GM23338 (cell line): Measurements from ENCODE around the gene PARL. TPM values are rescaled to one million over a fixed set of nuclear protein-coding genes. Genes with fewer than 3 reads are reported as not detected.

Source experiments
- ATAC-seq: fragments of 200-7000 bp; cut with Tn5 transposase; 3 replicates; pipeline ENCODE4 v1.9.1; 2020
- DNase-seq: peaks from one replicate; pipeline ENCODE4 v3.0.0-alpha.2; 2015; ENCODE audit warnings: low spot score
- H2AFZ ChIP-seq: fragments of 200-600 bp; sonication (generic); 2 replicates; pipeline ENCODE4 v1.8.0; 2016; ENCODE audit warnings: antibody characterized with exemption, mild to moderate bottlenecking, moderate library complexity
- H3F3A ChIP-seq: fragments of 200-600 bp; sonication (generic); replicated peaks from 2 replicates; pipeline ENCODE4 v1.8.0; 2017; ENCODE audit warnings: antibody characterized with exemption, mixed run types, low read depth
- H3K27ac ChIP-seq: fragments of 200-600 bp; sonication (generic); 2 replicates; pipeline ENCODE4 v1.6.1; 2016; ENCODE audit warnings: low read depth
- H3K27me3 ChIP-seq: fragments of 200-600 bp; sonication (generic); 2 replicates; pipeline ENCODE4 v1.8.0; 2016; ENCODE audit warnings: mild to moderate bottlenecking, mixed run types, moderate library complexity; ENCODE audit not compliant: insufficient read depth
- H3K36me3 ChIP-seq: fragments of 200-600 bp; sonication (generic); 2 replicates; pipeline ENCODE4 v1.8.0; 2016; ENCODE audit warnings: mild to moderate bottlenecking; ENCODE audit not compliant: insufficient read depth
- H3K4me1 ChIP-seq: fragments of 200-600 bp; sonication (generic); 2 replicates; pipeline ENCODE4 v1.8.0; 2016; ENCODE audit warnings: mild to moderate bottlenecking, moderate library complexity; ENCODE audit not compliant: insufficient read depth
- H3K4me2 ChIP-seq: fragments of 200-600 bp; sonication (generic); 2 replicates; pipeline ENCODE4 v1.7.1; 2017; ENCODE audit warnings: mixed run types
- H3K4me3 ChIP-seq: fragments of 200-600 bp; sonication (generic); 2 replicates; pipeline ENCODE4 v1.6.1; 2016; ENCODE audit warnings: mixed run types
- H3K79me2 ChIP-seq: fragments of 200-600 bp; sonication (generic); replicated peaks from 2 replicates; pipeline ENCODE4 v1.8.0; 2017; ENCODE audit warnings: mild to moderate bottlenecking; ENCODE audit not compliant: insufficient read depth
- H3K9me2 ChIP-seq: fragments of 200-600 bp; sonication (generic); 2 replicates; pipeline ENCODE4 v1.8.0; 2017; ENCODE audit not compliant: insufficient read depth
- H4K20me1 ChIP-seq: fragments of 200-600 bp; sonication (generic); replicated peaks from 2 replicates; pipeline ENCODE4 v1.8.0; 2017; ENCODE audit warnings: mild to moderate bottlenecking; ENCODE audit not compliant: insufficient read depth
- H3K27ac Mint-ChIP-seq: 2 replicates; pipeline ENCODE4 v1.8.0; 2020; ENCODE audit warnings: inconsistent platforms, mild to moderate bottlenecking, moderate library complexity, mixed read lengths
- H3K27me3 Mint-ChIP-seq: 3 replicates; pipeline ENCODE4 v1.8.0; 2022; ENCODE audit warnings: low read depth, mild to moderate bottlenecking, moderate library complexity, mixed read lengths, inconsistent platforms; ENCODE audit not compliant: insufficient read depth, poor library complexity
- H3K36me3 Mint-ChIP-seq: 3 replicates; pipeline ENCODE4 v1.8.0; 2021; ENCODE audit warnings: low read depth, mild to moderate bottlenecking, inconsistent platforms, moderate library complexity, mixed read lengths
- H3K4me1 Mint-ChIP-seq: 3 replicates; pipeline ENCODE4 v1.8.0; 2020; ENCODE audit warnings: mild to moderate bottlenecking, inconsistent platforms, mixed read lengths
- H3K4me3 Mint-ChIP-seq: 3 replicates; pipeline ENCODE4 v1.8.0; 2021; ENCODE audit warnings: moderate library complexity, mild to moderate bottlenecking, inconsistent platforms, mixed read lengths
- H3K9me3 Mint-ChIP-seq: 3 replicates; pipeline ENCODE4 v1.8.0; 2020; ENCODE audit warnings: moderate library complexity, mild to moderate bottlenecking, inconsistent platforms, mixed read lengths
- CREB1 ChIP-seq: fragments of 250-450 bp; sonication (Bioruptor Pico); IDR thresholded peaks from 2 replicates; pipeline ENCODE4 v1.5.0; 2020; ENCODE audit warnings: low read depth, mild to moderate bottlenecking, moderate library complexity
- EZH2 ChIP-seq: fragments of 200-600 bp; sonication (generic); IDR thresholded peaks from one replicate; pipeline ENCODE4 v1.8.0; 2017; ENCODE audit warnings: antibody characterized with exemption, mild to moderate bottlenecking, low read depth; ENCODE audit not compliant: unreplicated experiment
- EZH2phosphoT487 ChIP-seq: fragments of 200-600 bp; sonication (generic); IDR thresholded peaks from one replicate; pipeline ENCODE4 v1.8.1; 2018; ENCODE audit warnings: antibody characterized with exemption; ENCODE audit not compliant: unreplicated experiment
- JUNB ChIP-seq: IDR thresholded peaks from one replicate; pipeline ENCODE4 v1.6.1; 2016; ENCODE audit warnings: antibody characterized with exemption; ENCODE audit not compliant: unreplicated experiment
- NANOG ChIP-seq: IDR thresholded peaks from 2 replicates; pipeline ENCODE4 v1.6.1; 2016; ENCODE audit warnings: antibody characterized with exemption, borderline replicate concordance
- POLR2AphosphoS5 ChIP-seq: IDR thresholded peaks from 2 replicates; pipeline ENCODE4 v1.6.1; 2016; ENCODE audit warnings: antibody characterized with exemption, low read depth
- STAT1 ChIP-seq: IDR thresholded peaks from one replicate; pipeline ENCODE4 v1.6.1; 2016; ENCODE audit warnings: antibody characterized with exemption; ENCODE audit not compliant: unreplicated experiment
- ZNF331 ChIP-seq: fragments of 250-450 bp; sonication (Bioruptor Pico); IDR thresholded peaks from 2 replicates; pipeline ENCODE4 v1.5.0; 2020; ENCODE audit warnings: low read depth, mild to moderate bottlenecking, moderate library complexity
- polyA plus RNA-seq: library from polyadenylated mRNA; unstranded; fragments of >200 nt; fragmentation: Nextera tagmentation; extraction: Ambion mirVana; gene quantifications from 2 replicates; pipeline ENCODE4 v1.2.1, GENCODE V29; 2016
- total RNA-seq: library from RNA; depleted of rRNA; stranded (reverse); fragments of >200 nt; shearing (Covaris generic); gene quantifications from 2 replicates; pipeline ENCODE4 v1.2.3, GENCODE V29; 2014
- TF ChIP-seq, protein P1 (sequence below), 2 experiments: fragments of 200-600 bp in 1 of 2; sonication (generic) in 1 of 2; conservative IDR thresholded peaks; 2 replicates each; pipeline versions ENCODE4 v1.5.1 to v1.6.1; 2016 to 2017; ENCODE audit warnings: antibody characterized with exemption in 2 of 2, low read depth in 2 of 2, mild to moderate bottlenecking in 2 of 2, moderate library complexity in 1 of 2
- TF ChIP-seq, protein P2 (sequence below): IDR thresholded peaks from 2 replicates; pipeline ENCODE4 v1.6.1; 2016; ENCODE audit warnings: antibody characterized with exemption
- TF ChIP-seq, protein P3 (sequence below): fragments of 250-450 bp; sonication (Bioruptor Pico); IDR thresholded peaks from 2 replicates; pipeline ENCODE4 v1.5.0; 2020; ENCODE audit warnings: mild to moderate bottlenecking, moderate library complexity

PARL gene
- total and polyA plus RNA-seq, 2 experiments from 2014 or later: 67.5 to 78.7 TPM

DNA sequence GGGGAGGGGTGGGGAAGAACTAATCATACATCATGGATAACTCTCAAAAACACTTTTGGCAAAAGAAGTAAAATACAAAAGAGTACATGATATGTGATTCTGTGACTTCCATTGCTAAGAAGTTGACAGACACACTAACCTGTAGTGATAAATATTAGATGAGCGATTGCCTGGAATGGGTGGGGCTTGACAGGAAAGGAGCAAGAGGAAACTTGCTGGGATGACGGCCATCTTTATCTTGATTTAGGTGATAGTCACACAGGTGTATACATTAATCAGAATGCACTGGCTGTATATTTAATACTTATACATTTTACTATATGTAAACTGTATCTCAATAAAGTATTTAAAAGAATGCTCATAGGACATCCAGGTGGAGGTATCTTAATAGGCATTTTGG is 13.1 kb downstream of the PARL start:
- H3K27ac ChIP-seq: no peak overlapping the region
- H3K79me2 ChIP-seq: peaks cover 88% of the 10 kb centered on the region
- no peaks in the 10 kb centered on the region for H3F3A ChIP-seq
- H2AFZ ChIP-seq: no peak overlapping the region
- ATAC-seq: no peak
- H3K4me1 Mint-ChIP-seq: no peaks in the 10 kb centered on the region; the same call in 2 of the 3 replicates
- no peaks in the 10 kb centered on the region for H3K27me3 Mint-ChIP-seq
- no peak overlapping the region for H3K27ac Mint-ChIP-seq
- H3K4me1 ChIP-seq: no peaks in the 10 kb centered on the region
- no peak for DNase-seq
- H3K9me3 Mint-ChIP-seq: no peaks in the 10 kb centered on the region
- H3K4me3 Mint-ChIP-seq: no peak overlapping the region
- peaks cover 15% of the 10 kb centered on the region; the same call in 2 of the 3 replicates for H3K36me3 Mint-ChIP-seq
- no peaks in the 10 kb centered on the region for H3K27me3 ChIP-seq
- H3K9me2 ChIP-seq: no peaks in the 10 kb centered on the region
- peaks cover 47% of the 10 kb centered on the region for H4K20me1 ChIP-seq
- no peak for TF ChIP-seq JUNB
- TF ChIP-seq, protein P1, sequence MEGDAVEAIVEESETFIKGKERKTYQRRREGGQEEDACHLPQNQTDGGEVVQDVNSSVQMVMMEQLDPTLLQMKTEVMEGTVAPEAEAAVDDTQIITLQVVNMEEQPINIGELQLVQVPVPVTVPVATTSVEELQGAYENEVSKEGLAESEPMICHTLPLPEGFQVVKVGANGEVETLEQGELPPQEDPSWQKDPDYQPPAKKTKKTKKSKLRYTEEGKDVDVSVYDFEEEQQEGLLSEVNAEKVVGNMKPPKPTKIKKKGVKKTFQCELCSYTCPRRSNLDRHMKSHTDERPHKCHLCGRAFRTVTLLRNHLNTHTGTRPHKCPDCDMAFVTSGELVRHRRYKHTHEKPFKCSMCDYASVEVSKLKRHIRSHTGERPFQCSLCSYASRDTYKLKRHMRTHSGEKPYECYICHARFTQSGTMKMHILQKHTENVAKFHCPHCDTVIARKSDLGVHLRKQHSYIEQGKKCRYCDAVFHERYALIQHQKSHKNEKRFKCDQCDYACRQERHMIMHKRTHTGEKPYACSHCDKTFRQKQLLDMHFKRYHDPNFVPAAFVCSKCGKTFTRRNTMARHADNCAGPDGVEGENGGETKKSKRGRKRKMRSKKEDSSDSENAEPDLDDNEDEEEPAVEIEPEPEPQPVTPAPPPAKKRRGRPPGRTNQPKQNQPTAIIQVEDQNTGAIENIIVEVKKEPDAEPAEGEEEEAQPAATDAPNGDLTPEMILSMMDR (conservative IDR thresholded peaks at IDR 0.05; ENCODE audit: low read depth in 2 of 2): no peak
- TF ChIP-seq EZH2: no peak
- H3K36me3 ChIP-seq: peaks cover under 1% of the 10 kb centered on the region; the same call in 1 of the 2 replicates
- H3K4me2 ChIP-seq: no peak overlapping the region
- H3K4me3 ChIP-seq: no peak overlapping the region

DNA sequence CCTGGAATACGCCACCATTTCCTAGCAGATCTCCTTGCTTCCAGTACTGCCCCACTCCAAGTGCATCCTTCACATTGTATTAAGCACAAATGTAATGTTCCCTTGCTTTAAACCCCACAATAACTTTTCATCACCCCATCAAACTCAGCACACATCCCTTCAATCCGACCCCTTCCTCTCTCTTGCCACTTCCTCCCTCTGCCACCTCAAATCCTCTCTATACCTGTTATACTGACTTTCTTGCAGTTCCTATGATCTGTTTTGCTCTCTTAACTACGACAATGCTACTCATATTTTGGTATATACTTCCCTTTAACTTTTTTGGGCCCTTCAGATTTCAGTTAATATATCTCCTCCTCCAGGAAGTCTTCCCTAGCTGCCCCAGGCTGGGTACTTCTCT is 14.1 kb downstream of the PARL start:
- no peak overlapping the region for H3K4me3 Mint-ChIP-seq
- ATAC-seq (no peak), DNase-seq (no peak)
- H4K20me1 ChIP-seq: peaks cover 42% of the 10 kb centered on the region
- H3K27me3 Mint-ChIP-seq: no peaks in the 10 kb centered on the region
- H3K4me2 ChIP-seq: no peak overlapping the region
- no peak overlapping the region for H3K4me3 ChIP-seq
- H3K4me1 Mint-ChIP-seq: no peaks in the 10 kb centered on the region; the same call in 2 of the 3 replicates
- peaks cover 78% of the 10 kb centered on the region for H3K79me2 ChIP-seq
- no peak overlapping the region for H2AFZ ChIP-seq
- H3K27me3 ChIP-seq: no peaks in the 10 kb centered on the region
- no peaks in the 10 kb centered on the region for H3F3A ChIP-seq
- no peaks in the 10 kb centered on the region for H3K4me1 ChIP-seq
- H3K27ac Mint-ChIP-seq: no peak overlapping the region
- no peaks in the 10 kb centered on the region for H3K9me2 ChIP-seq
- peaks cover 10% of the 10 kb centered on the region; the same call in 1 of the 2 replicates for H3K36me3 ChIP-seq
- H3K9me3 Mint-ChIP-seq: 0 out of 3 replicates have a peak, but pooled peaks cover under 1% of the 10 kb centered on the region
- no peak overlapping the region for H3K27ac ChIP-seq
- peaks cover 25% of the 10 kb centered on the region for H3K36me3 Mint-ChIP-seq
- TF ChIP-seq NANOG (no peak), ZNF331 (CRISPR knock-in tag) (no peak), EZH2 (no peak), CREB1 (no peak), EZH2phosphoT487 (no peak), STAT1 (no peak), POLR2AphosphoS5 (no peak), JUNB (no peak)
- TF ChIP-seq, protein P2, sequence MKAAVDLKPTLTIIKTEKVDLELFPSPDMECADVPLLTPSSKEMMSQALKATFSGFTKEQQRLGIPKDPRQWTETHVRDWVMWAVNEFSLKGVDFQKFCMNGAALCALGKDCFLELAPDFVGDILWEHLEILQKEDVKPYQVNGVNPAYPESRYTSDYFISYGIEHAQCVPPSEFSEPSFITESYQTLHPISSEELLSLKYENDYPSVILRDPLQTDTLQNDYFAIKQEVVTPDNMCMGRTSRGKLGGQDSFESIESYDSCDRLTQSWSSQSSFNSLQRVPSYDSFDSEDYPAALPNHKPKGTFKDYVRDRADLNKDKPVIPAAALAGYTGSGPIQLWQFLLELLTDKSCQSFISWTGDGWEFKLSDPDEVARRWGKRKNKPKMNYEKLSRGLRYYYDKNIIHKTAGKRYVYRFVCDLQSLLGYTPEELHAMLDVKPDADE: no peak
- TF ChIP-seq, protein P3, sequence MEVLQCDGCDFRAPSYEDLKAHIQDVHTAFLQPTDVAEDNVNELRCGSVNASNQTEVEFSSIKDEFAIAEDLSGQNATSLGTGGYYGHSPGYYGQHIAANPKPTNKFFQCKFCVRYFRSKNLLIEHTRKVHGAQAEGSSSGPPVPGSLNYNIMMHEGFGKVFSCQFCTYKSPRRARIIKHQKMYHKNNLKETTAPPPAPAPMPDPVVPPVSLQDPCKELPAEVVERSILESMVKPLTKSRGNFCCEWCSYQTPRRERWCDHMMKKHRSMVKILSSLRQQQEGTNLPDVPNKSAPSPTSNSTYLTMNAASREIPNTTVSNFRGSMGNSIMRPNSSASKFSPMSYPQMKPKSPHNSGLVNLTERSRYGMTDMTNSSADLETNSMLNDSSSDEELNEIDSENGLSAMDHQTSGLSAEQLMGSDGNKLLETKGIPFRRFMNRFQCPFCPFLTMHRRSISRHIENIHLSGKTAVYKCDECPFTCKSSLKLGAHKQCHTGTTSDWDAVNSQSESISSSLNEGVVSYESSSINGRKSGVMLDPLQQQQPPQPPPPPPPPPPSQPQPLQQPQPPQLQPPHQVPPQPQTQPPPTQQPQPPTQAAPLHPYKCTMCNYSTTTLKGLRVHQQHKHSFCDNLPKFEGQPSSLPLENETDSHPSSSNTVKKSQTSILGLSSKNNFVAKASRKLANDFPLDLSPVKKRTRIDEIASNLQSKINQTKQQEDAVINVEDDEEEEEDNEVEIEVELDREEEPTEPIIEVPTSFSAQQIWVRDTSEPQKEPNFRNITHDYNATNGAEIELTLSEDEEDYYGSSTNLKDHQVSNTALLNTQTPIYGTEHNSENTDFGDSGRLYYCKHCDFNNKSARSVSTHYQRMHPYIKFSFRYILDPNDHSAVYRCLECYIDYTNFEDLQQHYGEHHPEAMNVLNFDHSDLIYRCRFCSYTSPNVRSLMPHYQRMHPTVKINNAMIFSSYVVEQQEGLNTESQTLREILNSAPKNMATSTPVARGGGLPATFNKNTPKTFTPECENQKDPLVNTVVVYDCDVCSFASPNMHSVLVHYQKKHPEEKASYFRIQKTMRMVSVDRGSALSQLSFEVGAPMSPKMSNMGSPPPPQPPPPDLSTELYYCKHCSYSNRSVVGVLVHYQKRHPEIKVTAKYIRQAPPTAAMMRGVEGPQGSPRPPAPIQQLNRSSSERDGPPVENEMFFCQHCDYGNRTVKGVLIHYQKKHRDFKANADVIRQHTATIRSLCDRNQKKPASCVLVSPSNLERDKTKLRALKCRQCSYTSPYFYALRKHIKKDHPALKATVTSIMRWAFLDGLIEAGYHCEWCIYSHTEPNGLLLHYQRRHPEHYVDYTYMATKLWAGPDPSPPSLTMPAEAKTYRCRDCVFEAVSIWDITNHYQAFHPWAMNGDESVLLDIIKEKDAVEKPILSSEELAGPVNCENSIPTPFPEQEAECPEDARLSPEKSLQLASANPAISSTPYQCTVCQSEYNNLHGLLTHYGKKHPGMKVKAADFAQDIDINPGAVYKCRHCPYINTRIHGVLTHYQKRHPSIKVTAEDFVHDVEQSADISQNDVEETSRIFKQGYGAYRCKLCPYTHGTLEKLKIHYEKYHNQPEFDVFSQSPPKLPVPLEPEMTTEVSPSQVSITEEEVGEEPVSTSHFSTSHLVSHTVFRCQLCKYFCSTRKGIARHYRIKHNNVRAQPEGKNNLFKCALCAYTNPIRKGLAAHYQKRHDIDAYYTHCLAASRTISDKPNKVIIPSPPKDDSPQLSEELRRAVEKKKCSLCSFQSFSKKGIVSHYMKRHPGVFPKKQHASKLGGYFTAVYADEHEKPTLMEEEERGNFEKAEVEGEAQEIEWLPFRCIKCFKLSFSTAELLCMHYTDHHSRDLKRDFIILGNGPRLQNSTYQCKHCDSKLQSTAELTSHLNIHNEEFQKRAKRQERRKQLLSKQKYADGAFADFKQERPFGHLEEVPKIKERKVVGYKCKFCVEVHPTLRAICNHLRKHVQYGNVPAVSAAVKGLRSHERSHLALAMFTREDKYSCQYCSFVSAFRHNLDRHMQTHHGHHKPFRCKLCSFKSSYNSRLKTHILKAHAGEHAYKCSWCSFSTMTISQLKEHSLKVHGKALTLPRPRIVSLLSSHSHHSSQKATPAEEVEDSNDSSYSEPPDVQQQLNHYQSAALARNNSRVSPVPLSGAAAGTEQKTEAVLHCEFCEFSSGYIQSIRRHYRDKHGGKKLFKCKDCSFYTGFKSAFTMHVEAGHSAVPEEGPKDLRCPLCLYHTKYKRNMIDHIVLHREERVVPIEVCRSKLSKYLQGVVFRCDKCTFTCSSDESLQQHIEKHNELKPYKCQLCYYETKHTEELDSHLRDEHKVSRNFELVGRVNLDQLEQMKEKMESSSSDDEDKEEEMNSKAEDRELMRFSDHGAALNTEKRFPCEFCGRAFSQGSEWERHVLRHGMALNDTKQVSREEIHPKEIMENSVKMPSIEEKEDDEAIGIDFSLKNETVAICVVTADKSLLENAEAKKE (CRISPR knock-in tag): no peak
